SKM-1 (cell line): ENCODE results near the gene KDM5B.
"Not testable (repeated sequence)": the region's sequence is repeated elsewhere in the genome, so short reads cannot be mapped to it uniquely, and the experiment has no call there.

Source experiments
- DNase-seq: peaks from one replicate; lab custom pipeline; 2025; ENCODE audit not compliant: unreplicated experiment; lab: John Stamatoyannopoulos, UW

The KDM5B gene

DNA sequence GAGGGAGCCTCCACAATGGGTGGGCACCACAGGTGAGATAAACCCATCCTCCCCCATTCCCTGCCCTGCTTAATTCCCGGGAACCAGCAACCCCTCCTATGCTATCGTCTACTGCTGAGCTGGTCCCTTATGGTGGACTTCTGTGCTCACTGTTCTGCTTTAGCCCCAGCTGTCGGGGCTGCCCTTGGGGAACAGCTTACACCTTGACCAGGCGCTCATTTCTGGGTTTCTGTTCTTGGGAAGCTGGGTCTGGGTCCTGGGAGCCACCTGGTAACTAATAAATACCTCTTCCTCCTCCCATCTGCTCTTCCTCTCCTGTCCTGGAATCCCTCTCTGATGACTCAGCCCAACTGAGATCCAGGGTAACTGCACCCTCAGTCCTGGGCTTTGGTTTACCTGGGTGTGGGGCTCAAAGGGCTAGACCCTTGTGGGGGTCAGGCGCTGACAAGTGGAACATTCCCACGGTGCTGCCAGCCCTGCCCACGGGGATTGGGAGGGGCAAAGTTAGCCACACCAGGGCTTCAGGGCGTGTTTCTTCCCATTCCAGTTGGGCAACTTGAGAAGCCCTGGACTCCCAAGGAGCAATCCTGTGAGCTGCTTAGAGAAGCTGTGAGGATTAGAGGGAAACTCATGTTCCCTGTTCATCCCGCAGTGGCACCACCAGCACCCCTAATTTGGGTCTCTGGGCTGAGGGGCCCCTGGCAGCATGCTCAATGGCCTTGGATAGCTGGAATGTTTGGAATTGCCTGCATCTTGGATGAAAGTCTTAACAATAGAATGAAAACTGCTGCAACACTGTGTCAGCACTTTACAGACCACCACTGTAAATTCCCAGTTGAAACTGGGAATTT lies 4.2 kb upstream of the KDM5B start:
- no peak for DNase-seq

GRCh38 chr1:202811296-202812175 lies 3.3 kb upstream of the KDM5B start:
- DNase-seq, result no peak

- peak; percentile 94 for DNase-seq
Observed at GRCh38 chr1:202810615-202811295, 2.5 kb upstream of the KDM5B start, which contains the start of gene PCAT6. TSS of gene PCAT6 (plus strand) at chr1:202810954.

- no peak for DNase-seq
Observed at GRCh38 chr1:202810193-202810614, 2.0 kb upstream of the KDM5B start.

DNA sequence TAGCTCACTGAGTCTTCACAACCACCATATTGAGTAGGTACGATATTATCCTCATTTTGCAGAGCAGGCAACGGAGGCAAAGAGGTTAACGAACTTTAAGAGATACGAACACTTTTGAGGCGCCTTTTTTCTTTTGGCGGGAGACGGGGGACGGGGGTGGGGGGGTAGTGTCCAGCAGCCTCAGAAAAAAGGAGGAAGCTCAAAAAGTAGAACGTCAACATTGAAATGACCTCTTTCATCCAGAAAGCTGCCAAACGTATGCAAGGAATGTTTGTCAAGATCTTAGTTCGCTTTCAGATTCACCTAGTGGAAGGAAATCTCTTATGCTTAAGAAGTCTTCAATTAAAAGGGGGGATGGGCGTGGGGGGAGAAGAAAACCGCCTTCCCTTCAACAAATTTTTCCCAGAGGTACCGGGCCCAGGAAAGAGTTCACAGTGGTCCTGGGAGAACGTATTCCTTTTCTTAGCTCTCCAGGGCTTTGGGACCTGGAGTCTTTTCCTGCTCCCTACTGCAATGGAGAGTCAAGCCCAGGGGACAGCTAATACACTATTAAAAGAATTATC lies 1.5 kb upstream of the KDM5B start:
- DNase-seq, result no peak

GRCh38 chr1:202807451-202807925 lies 733 bp downstream of the KDM5B start:
- no peak for DNase-seq

GRCh38 chr1:202806845-202807450 lies 1.3 kb downstream of the KDM5B start:
- DNase-seq, result no peak

DNA sequence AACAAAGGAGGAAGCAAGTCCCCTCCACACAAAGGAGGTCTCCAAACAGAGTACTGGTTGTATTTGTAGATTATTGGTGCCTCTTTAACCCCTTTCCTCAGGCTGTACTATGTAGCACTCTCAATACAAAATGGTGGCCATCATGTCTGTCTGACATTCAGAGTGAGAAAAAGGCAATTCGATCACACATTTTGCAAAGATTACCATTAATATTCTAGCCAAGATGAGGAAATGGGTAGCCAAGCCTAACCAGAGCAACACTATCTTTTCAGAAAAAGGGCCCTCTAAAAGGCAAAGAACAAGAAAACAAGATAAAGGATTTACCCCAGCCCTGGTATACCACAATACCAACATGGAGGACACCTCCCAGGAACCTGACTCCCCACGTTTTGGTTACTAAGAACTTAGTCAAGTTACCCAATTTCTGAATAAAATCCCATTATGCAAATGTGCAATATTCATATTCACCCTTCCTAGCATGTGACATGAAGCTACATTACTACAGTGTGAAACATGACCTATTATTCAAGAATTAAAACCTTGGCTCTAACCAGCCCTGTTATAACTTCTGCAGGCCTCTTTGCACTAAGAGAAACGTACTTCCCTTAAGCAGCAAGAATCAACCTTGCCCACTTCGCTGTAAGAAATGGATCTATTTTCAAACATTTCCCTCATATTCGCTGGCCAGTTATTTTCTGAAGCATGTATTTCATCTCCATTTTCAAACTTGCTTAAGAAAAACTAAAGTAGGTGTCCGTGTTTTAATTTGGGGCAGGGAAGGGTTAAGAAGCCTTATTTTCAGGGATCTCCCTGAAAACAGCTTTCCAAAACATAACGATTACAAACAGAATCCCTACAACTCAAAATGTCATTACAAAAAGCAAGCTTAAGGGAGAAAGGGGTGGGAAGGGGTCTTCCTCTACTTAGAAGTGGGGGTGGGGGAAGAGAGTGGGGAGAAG lies 2.1 kb downstream of the KDM5B start:
- DNase-seq, result peak; percentile 60

- no peak for DNase-seq
Observed at GRCh38 chr1:202804126-202804525, 4.1 kb downstream of the KDM5B start.

- DNase-seq, result peak; percentile 26
Observed at GRCh38 chr1:202802998-202803932, 5.0 kb downstream of the KDM5B start.

- DNase-seq, result no peak
Observed at GRCh38 chr1:202802034-202802433, 6.2 kb downstream of the KDM5B start.

GRCh38 chr1:202801175-202801574 lies 7.0 kb downstream of the KDM5B start:
- no peak for DNase-seq

DNA sequence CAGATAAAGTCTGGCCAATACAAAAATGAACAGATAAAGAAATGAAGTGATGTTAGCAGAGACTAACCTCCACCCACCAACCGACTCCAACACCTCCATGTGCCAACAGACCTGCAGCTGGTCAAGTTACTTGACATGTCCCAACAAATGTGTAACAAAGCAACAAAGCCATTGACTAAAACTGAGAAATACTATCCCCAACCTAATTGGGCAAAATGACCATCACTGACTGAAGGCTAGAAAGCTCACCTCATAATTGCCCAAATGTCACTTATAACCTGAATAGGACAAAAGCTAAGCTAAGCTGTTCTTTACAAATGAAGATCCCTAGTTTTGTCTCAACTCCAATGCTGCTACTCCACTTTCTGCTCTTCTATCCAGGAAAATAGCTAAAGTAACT lies 7.5 kb downstream of the KDM5B start:
- no peak for DNase-seq

DNA sequence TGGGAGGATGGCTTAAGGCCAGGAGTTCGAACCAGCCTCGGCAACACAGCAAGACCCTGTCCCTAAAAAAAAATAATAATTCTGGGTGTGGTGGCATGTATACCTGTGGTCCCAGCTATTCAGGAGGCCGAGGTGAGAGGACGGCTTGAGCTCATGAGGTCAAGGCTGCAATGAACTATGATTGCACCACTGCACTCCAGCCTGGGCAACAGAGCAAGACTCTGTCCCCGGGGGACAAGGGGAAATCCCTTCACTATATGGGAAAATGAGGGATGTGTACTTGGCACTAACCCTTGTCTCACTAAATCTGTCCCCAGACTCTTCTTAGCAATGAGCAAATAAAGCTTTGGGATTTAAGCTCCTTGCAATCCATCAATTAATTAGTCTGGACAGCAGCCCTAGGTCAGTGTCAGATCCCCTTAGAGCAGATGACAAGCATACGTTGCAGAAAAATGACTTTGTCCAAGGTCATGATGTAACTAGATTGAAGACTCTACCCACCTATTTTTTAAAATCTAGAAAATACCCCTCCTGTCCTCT lies 9.4 kb downstream of the KDM5B start:
- no peak for DNase-seq

GRCh38 chr1:202798260-202798659 lies 10.0 kb downstream of the KDM5B start:
- no peak for DNase-seq

DNA sequence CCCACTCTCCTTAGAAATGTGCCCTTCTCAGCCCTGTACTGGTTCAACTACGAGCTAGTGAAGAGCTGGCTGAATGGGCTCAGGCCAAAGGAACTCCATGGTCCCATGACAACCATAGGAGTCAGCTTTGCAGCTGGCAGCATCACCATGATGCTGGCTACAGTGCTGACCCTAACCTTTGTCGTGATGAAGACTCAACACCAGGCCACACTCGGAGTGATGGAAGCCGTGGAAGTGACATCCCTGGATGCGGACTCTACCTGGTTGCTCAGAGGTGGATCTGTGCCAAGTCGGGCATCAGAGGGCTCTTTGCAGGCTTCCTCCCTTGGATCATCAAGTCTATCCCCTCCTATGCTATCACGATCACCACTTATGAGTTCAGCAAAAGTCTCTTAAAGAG lies 11.6 kb downstream of the KDM5B start:
- DNase-seq, result no peak

DNA sequence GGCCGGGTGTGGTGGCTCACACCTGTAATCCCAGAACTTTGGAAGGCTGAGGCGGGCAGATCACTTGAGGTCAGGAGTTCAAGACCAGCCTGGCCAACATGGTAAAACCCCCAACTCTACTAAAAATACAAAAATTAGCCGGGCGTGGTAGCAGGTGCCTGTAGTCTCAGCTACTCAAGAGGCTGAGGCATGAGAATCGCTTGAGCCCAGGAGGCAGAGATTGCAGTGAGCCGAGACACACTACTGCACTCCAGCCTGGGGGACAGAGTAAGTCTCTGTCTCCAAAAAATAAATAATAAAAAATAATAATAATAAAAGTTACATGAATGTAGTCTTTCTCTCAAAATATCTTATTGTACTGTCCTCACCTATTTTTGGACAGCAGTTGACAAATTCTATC lies 13.3 kb downstream of the KDM5B start:
- not testable (repeated sequence) for DNase-seq
